CD4-positive, alpha-beta T cell treated with Interleukin-10 for 1 hour (primary cell): Measurements from ENCODE around the gene TBC1D1.

Experiments used
- DNase-seq: peaks from one replicate; pipeline ENCODE4 v3.0.0-alpha.2; 2020

TBC1D1 gene

DNA sequence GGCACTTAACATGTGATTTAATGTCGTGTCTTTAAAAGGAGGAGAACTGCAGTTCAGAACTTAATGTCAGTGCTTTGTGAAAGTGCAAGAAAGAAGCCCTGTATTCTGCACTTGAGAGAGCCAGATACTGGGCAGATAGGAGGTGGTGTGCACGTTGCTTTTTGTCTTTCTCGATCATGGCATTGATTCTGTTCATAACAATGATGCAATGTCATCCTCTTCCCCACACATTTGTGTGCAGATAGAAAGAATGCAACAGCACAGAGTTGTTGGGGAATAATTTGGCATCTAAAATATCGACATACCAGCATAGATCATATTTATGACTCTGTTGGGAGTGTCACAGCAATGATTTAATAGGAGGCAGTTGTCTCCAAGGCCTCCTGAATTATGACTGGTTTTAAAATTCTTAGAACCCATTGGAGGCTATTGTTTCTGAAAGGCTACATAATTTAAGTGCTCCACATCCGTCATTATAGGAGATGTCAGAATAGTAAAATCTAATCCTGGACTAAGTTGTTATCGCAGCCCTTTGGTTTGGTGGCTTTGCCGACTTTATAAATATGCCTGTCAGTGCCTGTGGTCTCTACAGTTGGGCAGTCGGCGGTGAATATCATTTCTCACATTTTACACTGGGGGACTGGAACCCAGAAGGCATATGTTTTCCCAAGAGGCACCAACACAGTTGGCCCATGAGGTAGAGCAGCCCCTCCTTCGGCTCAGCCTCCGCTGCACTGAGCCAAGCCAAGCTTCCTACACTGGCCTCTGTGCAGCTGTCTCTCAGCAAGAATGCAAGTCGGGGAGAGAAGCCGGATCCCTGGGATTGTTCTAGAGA lies 194.2 kb downstream of the TBC1D1 start:
- no peak for DNase-seq

DNA sequence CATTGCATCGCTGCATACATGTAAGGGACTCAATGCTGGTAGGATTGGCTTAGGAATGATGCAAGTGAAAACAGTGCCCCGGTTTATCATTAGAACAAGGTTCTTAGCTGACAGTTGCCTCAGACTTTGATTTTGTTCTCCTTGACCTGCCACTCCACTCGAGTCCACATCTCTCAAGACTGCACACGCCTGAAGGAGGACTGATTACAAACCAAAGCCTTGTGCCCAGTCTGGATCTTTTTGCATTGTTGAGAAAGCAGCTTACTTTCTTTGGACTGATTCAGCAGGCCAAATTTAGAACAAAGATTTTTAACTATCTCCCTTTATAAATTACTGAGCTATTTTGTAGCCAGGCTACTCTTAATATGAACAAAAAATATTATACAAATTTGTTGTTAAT lies 194.9 kb downstream of the TBC1D1 start:
- no peak for DNase-seq

- no peak for DNase-seq
These were observed 195.4 kb downstream of the TBC1D1 start for GRCh38 chr4:38086151-38086848.

GRCh38 chr4:38086849-38087226 lies 196.0 kb downstream of the TBC1D1 start:
- no peak for DNase-seq

DNA sequence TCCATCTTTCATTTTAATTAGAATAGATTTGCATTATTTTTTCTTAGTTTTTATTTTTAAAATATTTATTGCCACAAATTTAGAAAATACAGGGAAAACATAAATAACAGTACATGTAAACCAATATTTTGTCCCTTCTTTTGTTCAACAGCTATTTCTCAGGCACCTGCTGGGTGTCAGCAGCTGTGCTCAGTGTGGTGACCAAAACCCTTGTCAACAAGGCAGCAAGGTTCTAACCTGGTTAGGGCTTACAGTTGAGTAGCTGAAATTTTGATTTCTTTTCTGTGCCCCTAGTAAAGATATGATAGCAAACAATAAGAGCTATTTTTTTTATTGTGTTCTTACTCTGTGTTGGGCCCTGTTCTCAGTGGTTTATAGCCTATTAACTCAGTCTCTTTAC lies 197.4 kb downstream of the TBC1D1 start:
- no peak for DNase-seq

DNA sequence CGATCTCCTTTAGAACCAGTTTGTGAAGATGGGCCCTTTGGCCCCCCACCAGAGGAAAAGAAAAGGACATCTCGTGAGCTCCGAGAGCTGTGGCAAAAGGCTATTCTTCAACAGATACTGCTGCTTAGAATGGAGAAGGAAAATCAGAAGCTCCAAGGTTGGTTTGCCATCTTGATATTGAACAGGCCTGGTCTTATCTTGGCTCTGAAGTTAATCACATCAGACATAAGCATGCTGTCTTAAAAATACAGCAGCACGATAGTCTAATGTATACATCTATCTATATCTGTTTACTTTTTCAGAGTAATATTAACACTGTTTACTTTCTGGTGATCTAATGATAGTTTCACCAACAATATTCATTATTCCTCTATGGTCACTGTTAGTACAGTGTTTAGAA lies 199.1 kb downstream of the TBC1D1 start:
- no peak for DNase-seq

- no peak for DNase-seq
These were observed 199.8 kb downstream of the TBC1D1 start for GRCh38 chr4:38090455-38091246.

DNA sequence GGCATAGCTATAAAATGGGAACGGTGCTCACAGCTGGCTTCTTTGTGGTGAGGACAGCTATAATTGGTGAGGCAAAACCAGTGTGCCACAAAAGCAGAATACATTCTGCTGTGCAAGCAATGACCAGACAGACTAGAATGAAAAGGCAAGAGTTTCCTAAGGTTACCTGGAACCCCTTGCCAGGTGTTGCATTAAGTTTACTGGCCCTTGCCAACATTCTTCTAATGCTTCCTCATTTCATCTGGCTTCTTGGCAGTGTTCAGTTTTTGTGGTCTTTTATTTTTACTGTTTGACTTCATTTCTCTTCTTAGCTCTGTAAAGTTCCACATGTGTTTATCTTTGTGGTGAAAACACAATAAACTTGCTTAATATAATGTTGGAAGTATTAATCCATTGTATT lies 200.8 kb downstream of the TBC1D1 start:
- DNase-seq: no peak

GRCh38 chr4:38092701-38093100 lies 201.8 kb downstream of the TBC1D1 start:
- DNase-seq: no peak

DNA sequence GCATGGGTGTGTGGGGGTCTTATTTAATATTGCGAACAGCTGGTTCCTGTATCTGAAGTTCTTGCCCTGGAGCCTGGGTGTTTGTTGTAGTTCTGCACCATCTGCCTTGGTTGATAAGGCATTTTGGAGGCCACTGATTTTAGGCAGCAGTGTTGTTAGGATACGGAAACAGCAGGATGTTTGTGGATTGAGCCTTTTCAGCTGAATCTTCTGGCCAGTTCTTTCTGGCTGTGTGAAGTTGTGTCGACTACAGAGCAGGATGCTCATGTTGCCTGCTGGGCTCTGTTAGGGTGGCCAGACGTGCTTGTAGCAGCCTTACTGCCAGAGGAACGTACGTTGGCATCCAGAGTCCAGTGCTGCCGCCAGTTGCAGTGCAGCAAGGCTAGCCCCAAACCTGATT lies 203.5 kb downstream of the TBC1D1 start:
- DNase-seq: no peak

GRCh38 chr4:38095691-38096090 lies 204.8 kb downstream of the TBC1D1 start:
- DNase-seq: no peak

- no peak for DNase-seq
These were observed 206.9 kb downstream of the TBC1D1 start for GRCh38 chr4:38097818-38098217.

DNA sequence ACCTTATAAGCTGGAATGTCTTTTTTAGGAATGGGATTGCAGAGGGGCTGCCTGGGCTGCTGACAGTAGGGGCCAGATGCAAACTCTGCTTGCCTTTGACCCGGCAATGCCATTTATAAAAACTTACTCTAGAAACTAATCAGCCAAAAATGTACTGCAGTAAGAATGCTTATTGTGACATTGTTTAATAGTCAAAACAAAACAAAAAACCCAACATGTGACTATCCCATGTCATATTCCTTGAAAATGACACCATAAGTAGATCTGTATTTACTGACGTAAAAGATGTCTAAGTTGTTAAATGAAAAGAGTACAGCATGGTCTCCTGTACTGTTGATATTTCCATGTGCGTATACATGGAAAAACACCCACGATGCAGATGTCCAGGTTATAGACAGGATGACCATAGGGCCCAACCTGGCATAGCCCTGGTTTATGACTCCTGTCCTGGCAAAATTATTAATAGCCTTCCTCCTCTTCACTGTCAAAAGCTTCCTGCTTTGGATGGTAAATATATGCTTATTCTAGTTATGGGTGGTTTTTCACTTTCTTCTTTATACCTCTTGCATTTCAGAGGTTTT lies 208.2 kb downstream of the TBC1D1 start:
- DNase-seq: no peak

DNA sequence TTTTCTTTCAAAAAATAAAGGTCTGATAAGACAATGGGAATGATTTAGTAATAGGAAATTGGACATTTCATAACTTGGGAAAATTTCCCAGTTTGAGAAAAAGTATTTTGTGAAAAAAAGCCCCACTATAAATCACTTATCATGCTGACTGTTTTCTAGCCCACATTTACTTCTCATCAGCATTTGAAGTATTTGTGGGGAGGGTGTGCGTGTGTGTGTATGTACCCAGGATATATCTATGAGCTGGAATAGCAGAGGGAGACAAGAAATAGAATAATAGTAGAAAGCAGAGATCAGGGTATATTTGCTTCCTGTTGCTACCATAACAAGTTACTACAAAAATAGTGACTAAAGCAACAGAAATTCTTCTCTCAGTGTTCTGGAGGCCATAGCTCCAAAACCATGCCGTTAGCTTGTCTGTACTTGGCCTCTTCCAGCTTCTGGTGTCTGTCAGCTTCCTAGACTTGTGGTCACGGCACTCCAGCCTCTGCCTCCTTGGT lies 209.1 kb downstream of the TBC1D1 start:
- DNase-seq: no peak

GRCh38 chr4:38100474-38101255 lies 209.8 kb downstream of the TBC1D1 start:
- DNase-seq: no peak

- DNase-seq: no peak
These were observed 210.7 kb downstream of the TBC1D1 start for GRCh38 chr4:38101563-38101962.

DNA sequence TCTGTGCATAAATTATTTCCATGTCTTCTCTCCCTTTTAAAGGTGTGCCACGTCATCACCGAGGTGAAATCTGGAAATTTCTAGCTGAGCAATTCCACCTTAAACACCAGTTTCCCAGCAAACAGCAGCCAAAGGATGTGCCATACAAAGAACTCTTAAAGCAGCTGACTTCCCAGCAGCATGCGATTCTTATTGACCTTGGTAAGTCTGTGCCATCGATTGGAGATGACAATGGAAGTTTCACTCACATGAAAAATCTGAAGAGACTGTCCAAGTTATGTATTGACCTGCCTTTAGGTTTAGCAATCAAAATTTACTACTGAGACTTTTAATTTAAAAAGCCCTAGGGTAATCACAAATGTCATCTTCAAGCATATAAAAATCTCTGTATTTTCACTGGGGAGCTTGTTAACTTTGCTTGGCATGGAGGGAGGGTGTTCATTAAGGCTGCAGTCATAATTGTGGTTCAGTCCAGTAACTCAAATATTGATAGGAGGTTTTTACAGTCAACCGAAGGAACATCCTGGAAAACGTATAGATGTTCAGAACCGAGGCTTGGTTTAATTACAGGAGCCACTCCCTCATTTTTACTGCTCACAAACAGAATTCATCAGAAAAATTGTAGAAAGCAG lies 212.2 kb downstream of the TBC1D1 start:
- DNase-seq: no peak

DNA sequence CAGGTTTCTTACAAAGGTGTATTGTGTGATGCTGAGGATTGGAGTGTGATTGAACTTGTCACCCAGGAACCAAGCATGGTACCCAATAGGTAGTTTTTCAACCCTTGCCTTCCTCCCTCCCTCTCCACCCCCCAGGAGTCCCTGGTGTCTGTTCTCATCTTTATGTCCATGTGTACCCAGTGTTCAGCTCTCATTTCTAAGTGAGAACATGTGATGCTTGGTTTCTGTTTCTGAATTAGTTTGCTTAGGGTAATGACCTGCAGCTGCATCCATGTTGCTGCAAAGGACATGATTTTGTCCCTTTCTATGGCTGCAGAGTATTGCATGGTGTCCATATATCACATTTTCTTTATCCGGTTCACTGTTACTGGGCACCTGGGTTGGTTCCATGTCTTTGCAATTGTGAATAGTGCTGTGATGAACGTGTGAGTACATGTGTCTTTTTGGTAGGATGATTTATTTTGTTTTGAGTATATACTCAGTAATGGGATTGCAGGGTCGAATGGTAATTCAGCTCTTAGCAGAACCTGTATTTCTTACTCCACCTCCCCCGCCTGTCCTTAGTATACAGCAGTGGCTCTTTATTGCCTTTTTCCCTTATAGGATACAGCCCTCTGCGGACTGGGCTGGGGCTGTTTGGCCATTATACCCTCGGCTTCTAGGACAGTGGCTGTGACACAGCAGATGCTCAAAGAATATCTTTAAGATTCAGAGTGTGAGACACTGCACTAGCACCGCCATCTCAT lies 214.8 kb downstream of the TBC1D1 start:
- no peak for DNase-seq

- no peak for DNase-seq
These were observed 215.4 kb downstream of the TBC1D1 start for GRCh38 chr4:38106311-38106710.

DNA sequence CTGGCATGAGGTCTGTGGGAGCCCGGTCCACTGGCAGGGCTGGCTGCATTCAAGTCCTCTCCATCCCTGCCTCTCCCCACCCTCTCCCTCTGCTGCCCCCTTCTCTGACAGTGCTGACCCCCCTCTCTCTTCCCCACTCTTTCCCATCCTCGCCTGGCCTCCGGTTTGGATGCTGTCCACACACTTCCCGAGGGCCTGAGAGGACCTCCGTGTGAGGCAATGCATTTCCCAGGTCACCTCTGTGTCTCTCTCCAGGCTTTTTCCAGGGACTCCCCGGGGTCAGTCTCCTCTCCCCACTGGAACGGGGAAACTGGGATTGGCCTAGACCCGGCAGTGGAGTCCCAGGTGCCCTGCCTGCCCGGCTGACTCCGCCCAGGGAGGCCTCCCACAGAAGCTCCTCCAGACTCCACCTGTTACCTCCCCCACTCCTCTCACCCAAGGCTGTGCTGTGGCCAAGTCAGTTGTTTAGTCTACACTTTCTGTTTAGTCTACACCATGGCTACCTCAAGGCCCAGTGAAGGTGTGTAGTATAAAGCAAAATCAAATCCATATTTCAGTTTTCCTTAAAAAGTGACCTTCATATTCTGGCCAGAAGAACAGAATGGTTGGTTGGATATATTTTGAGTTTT lies 216.1 kb downstream of the TBC1D1 start:
- no peak for DNase-seq

- no peak for DNase-seq
These were observed 216.9 kb downstream of the TBC1D1 start for GRCh38 chr4:38107818-38108217.
